GM11168 (cell line): ENCODE data around the gene ATAT1.

Experiments used
- in situ Hi-C: fragments of 300-500 bp; cut with MboI; formaldehyde crosslinking; loops from one replicate; pipeline ENCODE4 v1.12.0; 2022; ENCODE audit warnings: low sequenced_read_pairs; ENCODE audit not compliant: unreplicated experiment

The ATAT1 gene

DNA sequence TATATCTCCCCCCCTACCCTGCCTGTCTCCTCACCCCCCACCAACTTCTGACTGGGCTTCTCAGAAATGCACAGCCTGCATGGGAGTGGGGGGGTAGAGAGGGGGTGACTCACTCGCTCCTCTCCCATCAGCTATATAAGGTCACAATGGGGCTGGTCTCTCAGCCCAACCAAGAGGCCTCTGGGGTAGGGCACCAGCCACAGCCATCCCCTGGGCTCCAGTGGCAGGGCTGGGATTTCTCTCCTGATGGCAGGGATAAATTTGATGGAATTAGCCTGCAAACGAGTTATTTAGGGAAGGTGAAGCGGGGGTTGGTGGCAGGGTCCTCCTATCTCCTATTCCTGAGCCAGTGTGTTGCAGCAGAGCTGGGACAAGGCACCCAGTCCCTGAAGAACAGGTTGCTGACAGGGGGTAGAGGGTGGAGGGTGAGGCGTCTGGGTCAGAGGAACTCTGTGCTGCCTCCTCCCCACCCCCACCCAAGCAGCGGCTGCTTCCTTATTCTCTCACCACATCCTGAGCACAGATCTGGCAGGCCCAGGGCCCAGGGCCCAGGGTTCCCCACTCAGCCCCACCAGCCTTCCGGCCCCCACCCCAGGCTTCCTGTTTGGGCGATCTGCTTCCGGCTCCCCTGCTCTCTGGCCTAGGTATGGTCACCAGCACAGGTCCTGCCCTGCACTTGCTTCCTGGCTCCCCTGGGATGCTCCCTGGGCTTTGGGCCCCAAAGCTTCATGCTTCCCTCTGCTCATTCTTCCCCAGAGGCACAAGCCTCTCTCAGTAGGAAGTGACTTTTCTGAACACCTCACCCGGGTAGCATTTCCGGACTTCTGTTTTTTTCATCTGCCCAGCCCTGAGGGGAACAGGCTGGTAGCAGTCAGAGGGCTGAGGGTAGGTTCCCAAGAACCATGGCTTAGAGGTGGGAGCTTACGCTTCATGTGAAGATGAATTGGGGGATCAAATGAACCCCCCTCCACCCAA lies 55.8 kb downstream of the ATAT1 start:
- in situ Hi-C loops: no loop called here

DNA sequence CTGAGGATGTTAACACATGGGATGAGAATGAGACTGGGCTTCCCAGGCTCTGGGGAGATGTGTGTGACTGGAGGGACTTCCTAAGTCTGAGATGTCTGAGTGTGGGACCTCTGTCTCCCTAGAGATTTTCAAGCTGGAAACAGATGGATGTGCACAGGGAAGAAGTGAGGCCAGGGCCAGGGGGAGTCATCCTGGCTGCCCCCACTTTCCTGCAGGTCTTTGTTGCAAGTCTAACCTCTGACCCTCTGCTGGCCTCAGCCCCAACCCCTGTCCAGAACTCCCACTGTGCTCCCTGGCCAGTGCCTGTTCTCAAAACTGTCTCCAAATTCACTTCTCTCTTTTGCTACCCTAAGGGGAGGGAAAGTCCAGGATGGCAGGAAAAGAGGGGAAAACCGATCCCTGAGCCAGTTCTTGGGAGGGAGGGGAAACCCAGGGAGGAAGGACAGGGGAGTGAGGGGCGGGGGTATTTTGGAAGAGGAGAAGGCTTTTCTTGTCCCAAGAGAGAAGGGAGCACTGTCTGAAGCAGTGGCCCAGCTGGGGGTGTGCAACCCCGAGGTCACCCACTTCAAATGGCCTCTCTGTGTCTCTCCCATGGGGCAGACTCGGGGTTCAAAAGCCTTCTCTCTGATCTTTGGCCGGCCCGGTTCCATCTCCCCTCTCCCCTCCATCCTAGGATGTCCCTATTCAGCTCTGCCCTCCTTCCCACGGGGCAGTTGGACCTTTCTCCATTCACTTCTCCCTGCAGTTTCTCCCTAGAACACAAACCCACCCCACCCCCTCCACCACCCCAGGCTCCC lies 56.7 kb downstream of the ATAT1 start:
- in situ Hi-C loops: no loop called here

DNA sequence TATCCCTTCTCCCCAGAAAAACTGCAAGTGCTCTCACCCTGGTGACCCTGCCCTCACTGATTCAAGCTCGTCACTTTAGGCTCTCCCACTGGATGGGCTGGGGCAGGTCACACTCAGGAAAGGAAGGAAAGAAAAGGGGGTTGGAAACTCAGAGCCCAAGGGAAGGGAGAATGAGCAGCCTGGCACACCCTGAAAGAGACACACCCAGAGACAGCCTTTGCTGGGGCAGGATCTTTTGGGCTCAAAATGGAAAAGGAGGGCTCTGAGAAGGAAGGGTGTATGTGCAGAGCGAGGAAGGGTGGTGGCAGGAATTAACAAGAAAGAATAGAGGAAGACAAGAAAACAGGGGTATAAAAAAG lies 57.3 kb downstream of the ATAT1 start:
- in situ Hi-C loops: no loop called here

DNA sequence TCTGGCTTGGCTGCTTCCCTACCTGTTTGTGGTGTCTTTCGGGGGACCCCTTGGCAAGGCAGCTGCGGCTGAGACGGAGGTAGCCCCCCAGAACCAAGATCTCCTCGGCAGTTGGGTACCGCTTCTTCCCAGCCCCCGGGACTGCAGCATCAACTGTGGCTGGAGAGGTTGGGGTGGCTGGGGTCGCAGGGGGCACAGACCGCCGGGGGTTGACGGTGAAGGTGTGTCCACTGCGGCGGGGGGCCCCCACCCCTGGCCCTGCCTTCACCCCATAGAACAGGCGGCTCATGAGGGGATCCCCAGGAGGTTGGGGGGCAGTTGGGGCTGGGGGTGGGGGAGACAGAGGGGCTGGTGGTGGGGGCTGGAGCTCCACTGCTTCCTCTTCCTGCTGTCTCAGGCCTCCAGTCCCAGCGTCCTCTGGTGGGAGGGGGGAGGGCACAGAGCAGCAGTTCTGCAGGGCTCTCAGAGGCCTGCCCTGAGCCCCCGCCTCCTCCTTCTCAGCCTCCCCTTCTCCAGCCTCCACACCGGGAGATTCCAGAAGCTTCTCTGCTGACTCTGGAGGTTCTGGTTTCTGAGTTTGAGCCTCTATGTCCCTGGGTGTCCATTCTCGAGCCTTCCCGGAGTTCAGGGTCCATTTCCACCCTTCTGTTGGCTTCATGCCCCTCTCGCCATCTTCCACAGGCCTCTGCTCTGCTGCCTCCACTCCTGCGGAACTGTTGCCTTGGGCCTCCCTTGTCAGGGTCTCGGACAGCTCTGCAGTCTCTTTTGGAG lies 57.9 kb downstream of the ATAT1 start:
- in situ Hi-C loops: no loop called here

DNA sequence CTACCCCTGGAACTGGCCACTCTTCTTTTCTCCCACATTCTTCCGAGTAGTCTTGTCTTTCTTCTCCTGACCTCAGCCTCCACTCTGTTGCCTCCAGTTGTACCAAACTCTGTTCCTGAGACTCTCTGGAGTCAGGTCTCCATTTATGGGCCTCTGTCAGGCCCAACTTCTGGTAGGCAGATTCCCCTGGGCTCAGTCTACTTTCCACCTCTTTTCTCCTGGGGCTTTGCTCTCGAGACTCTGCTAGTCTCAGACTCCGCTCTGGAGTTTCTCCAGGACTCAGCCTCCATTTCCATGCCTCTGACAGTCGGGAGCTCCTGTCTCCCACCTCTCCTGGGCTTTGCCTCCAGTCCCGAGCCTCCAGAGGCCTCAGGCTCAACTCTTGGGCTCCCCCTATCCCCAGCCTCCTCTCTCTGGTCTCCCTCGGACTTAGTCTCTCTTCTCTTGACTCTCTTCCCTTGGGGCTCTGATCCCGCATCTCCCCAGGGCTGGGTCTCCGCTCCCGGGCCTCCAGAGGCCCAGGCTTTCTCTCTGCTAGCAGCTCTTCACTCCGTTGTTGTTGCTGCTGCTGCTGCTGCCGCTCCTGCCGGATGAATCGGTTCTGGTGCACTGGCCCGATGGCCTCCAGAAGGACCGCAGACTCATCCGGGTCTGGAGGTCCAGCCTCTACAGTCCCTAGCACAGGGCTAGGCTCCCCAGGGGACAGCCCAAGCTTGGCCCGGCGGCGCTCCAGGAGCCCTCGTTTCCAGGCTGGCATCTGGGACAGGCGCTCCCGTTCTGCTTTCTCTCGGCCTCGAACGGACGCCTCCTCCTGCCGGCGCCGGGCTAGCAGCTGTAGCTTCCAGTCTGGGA lies 58.7 kb downstream of the ATAT1 start:
- in situ Hi-C loops: no loop called here

DNA sequence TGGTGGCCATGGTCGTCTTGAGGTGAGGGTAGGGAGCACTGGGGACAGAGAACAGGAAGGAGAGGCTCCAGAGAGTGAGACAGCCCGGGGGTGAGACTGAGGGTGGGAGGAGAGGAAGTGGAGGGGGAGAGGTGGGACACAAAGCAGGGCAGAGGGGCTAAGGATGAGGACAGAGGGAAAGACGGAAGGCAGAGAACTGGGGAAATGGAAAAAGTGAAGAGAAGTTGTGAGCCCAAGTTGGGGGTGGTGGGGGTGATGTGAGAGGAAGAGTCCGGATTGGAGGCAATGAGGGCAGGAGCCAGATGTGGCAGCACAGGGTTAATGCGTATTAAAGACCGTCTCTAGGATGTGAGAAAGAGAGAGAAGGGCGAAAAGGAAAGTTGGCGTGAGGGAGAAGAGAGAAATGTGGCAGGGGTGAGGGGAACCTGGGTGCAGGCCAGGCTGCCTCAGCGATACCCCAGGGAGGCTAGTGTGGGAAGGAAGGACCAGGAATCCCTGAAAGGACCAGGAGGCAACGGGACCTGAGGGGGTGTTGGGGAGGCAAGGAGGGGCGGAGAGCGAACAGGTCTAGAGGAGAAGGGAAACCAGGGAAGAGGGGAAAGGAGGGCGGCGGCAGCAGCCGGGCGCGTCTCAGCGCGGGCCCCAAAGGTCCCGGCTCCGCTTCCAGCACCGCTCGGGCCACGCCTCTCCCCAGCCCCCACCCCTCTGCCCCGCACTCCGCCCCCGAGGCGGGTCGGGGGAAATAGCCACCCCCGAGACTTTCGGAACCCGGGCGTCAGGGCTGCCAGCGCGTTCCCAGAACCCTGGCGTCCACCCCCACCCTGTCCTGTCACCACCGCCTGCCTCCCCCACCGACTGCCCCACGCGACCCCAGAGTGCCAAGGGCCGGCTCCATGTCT lies 59.6 kb downstream of the ATAT1 start, which contains the start of gene PPP1R18:
TSS of gene PPP1R18 (minus strand) at position 637 of the 899 bp plus-strand sequence. CDS start at position 10, 627 bp downstream.
- in situ Hi-C loops: no loop called here

DNA sequence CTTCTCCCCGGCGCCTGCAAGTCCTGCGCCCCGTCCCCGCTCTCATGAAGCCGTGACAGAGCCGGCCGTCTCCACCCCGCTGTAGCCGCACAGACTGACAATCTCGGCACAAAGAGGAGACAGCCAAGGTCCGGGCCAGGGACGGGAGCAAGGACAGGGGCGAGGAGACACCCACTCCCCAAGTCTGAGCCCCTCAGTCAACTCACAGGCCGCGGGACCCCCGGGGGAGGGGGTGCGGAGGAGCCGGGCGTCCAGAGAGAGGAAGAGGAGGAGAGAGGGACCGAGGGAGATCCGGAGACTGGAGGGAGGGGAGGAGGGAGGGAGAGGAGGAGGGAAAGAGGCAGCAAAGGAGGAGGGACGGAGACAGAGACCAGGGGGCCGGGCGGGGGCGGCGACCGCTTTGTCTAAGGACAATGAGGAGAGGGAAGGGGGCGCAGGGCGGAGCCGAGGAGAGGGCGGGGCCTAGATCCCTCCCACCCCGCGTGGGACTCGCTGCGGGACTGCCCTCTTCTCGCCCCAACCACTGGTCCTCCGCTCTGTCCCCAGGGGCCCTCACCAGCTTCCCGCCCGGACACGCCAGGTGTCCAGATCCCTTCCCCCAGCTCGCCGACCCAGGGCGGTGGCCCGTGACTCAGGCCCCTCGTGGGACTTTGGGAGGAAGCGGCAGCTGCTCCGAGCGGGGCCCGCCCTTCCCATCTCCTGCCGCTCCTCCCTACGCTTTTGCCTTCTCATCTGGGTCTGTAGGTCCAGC lies 60.4 kb downstream of the ATAT1 start:
- in situ Hi-C loops: no loop called here

DNA sequence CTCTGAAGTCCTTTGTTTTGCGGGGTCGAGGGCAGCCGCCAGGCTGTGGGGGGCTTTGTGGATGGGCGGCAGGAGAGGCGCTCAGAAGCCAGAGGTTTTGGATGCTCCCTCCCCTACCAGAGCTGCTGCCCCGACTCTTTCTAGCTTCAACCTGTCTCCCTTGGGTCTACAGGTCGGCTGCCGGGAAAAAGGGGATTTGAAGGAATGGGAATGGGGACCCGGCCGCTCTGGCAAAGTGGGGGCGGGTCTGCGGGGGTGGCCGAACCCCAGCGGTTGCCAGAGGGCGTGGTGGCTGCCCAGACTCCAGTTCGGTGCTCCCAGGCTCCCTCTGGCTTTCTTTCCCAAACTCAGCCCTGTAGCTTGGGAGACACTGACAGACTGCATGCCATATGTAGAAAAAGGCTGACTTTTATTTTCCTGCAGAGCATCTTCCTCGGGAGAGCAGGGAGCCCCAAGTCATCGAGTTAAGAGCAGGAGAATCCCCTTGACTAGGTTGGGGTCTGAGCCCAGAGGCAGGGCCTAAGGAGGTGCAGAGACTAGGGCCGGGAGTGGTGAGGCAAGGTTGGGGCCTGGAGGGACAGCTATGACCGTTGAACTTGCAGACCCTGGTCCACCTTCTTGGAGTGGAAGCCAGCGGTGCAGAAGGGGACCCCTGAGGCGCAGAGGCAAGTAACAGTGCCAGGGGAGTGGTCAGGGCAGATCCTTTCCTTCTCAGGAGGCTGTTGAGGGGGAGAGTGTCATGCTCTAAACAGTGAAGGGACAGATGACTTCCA lies 61.2 kb downstream of the ATAT1 start:
- in situ Hi-C loops: no loop called here

DNA sequence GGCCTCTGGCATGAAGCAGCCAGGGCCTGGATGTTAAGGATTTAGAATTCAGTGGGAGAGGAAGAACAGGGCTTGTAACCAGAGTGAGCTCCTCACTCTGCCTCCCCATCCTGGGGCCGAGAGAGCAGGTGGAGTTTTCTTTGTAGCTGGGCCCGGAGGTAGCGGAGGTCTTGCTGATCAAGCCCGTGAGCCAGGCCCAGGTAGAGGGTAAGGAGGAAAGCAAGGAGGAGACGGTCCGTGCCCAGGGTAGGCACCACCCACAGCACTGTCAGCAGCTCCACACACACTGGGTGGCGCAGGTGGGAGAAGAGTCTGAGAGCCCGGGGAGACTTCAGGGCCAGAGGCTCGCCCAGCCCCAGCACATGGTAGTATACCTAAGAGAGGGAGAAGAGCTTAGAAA lies 61.9 kb downstream of the ATAT1 start:
- in situ Hi-C loops: no loop called here

DNA sequence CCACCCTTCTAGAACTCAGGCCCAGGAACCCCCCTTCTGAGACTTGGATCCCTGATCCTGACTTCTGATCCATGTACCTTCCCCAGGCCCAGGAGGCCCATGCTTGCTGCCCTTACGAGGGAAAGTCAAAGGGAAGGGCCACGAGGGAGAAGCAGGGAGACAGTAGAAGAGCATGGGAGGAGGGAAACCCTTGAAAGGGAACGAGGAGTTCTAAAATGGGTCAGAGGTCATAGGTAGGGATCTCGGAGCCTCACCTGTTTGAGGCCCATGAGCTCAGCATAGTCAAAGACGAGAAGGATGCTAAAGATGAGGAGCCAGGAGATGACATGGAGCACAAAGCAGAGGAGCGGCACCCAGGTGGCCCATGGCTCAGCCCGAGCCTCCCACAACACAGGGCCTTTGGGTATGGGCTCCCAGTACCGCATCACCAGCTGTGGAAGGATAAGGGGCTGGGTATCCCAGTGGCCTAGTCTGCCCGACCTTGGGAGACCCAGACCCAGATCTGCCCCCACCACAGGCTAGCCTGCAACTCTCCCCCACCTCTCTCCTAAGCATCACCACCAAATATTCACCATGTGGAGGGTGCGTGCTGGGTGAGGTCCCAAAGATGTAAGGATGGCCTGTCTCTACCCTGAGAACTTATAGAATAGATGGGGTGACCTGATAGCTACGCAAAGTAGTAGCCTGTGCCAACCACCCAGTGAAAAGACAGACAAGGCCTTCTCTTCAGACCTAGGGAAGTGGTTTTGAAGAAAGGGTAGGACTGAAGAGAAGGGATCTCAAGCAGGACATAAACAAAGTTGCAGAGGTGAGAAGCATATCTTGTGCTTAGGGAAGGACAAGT lies 62.6 kb downstream of the ATAT1 start:
- in situ Hi-C loops: no loop called here

DNA sequence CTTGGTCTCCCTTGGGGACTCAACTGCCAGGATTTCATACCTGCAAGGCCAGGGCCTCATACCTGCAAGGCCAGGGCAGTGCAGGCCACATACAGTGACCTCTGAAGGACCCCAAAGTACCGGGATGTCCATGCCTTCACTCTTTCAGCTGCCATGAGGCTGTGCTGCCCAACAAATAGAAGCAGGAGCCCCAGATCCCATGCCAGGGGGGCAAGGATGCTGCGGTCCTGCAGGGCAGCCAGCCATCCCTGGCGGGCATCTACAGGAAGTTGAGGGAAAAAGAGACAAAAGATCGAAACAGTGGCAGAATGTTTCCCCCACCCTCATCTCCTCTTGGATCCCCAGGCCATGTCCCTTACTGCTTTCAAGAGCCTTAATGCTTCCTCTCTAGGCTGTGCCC lies 63.3 kb downstream of the ATAT1 start:
- in situ Hi-C loops: no loop called here

DNA sequence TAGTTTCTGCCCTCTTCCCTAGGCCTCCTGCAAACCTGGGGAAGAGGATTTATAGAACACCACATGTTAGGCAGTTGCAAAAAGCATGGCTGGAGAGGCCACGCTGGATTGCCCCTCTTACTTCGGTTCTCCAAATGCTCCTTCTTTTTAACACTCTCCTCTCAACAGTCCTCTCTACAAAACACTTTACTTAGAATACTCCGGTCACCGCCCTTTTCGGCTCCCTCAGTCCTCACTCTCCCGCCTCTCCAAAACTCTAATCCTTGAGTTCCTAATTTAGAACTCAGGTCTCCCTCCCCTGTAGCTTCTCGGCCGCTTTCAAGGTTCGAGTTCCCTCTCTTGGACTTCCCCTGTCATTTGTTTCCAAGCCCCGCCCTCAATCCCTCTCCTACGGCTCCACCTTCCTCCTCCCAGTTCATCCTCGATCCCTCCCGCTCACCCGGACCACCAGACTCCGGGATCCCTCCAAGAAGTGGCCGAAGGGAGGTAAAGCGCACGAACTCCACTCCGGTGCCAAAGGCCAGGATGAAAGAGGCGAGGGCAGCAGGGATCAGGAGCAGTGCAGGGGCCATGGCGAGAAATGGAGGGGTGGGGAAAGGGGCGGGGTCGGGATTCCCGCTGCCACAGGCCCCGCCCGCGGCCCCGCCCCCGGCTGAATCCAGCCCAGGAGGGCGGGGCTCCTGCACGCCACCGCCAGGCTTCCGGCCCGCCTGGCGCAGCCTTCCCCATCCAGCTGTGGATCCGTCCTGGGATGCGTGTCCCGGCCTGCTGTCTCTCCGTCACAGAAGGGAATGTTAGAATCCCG lies 63.9 kb downstream of the ATAT1 start, which contains the start of gene NRM:
TSS of gene NRM (minus strand) at position 582 of the 805 bp plus-strand sequence. CDS start at position 572, 10 bp downstream.
- in situ Hi-C loops: no loop called here

DNA sequence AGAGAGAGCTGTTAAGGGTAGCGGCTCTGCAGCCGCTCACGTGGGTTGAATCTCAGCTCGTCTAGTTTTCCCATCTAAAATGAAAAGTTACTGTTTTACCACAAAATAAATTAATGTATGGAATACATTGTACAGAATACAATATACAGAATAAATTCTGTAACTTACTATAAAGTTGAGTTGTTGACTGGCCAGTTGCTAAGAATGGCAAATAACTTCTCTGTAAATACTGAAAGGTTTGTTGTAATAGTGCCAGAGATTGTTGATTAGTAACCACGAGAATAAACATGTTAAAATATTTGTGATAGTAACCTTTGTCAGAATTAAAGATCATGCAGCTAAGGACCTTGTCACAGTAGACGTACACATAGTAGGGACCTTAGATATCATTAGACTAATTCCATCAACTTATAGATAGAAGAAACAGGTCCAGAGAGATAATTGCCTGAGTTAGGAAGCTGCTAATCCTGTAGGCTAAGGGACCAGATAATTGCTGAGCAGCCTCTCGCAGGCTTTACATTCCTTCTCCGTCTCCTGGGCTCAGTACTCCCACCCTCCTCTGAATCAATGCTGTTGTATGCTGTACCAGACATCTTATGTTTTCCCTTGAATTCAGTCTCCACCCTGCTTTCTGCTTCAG lies 64.7 kb downstream of the ATAT1 start:
- in situ Hi-C loops: no loop called here
